HCEC 1CT (cell line): ENCODE measurements around the gene DPYSL4.
A peak's percentile ranks its signal among the peaks of the same experiment; 100 is the strongest.
"Not testable (repeated sequence)": the region's sequence is repeated elsewhere in the genome, so short reads cannot be mapped to it uniquely, and the experiment has no call there.

ENCODE experiments used
- DNase-seq: peaks from one replicate; pipeline ENCODE4 v3.0.0-alpha.2; 2017

The DPYSL4 gene

DNA sequence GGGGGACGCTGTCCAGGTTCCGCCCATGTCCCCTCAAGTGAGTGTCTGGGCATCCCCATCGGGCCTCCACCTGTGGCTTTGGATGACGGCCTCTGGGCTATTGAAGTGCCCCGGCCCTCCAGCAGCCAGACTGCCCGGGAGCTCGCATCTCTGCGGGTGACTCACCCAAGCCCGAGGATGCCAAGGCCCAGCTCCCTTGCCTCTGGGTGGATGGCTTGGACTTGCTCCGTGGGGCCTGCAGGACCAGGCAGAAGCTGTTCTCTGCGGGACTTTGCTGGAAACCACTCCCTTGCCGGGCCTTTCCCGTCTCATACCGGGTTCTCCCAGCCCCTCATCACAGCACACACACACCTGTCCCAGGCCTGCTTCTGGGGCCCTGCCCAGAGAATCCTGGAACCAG is 22.4 kb downstream of the DPYSL4 start:
- DNase-seq, result no peak

- DNase-seq, result no peak
These were observed 23.3 kb downstream of the DPYSL4 start for GRCh38 chr10:132209978-132210530.

GRCh38 chr10:132210766-132211165 is 24.0 kb downstream of the DPYSL4 start:
- DNase-seq, result no peak

- no peak for DNase-seq
These were observed 24.5 kb downstream of the DPYSL4 start for GRCh38 chr10:132211246-132211645.

GRCh38 chr10:132212816-132213215 is 26.1 kb downstream of the DPYSL4 start:
- no peak for DNase-seq

GRCh38 chr10:132213917-132214316 is 27.2 kb downstream of the DPYSL4 start:
- DNase-seq, result no peak

- DNase-seq, result not testable (repeated sequence)
These were observed 29.7 kb downstream of the DPYSL4 start for GRCh38 chr10:132216441-132216840.

DNA sequence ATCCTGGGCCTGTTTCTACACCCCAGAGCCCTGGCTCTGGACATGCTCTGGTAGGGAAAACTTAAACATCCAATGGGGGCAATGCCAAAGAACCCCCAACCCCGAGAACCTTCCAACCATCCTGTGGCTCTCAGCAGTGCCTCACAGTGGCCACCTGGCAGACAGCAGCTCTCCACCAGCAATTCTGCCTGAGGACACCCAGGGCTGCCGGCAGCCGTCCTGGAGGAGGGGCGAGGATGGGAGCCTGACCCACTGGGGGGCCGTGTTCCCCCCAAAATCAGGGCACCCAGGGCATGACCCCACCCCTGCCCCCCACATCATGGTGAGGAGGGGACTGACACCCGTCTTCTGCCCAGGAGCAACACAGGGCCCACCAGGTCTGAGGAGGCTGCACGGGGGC is 32.7 kb downstream of the DPYSL4 start:
- no peak for DNase-seq

- no peak for DNase-seq
These were observed 33.3 kb downstream of the DPYSL4 start for GRCh38 chr10:132220061-132220460.

GRCh38 chr10:132220996-132221395 is 34.2 kb downstream of the DPYSL4 start:
- not testable (repeated sequence) for DNase-seq

GRCh38 chr10:132222726-132223125 is 36.0 kb downstream of the DPYSL4 start:
- no peak for DNase-seq

DNA sequence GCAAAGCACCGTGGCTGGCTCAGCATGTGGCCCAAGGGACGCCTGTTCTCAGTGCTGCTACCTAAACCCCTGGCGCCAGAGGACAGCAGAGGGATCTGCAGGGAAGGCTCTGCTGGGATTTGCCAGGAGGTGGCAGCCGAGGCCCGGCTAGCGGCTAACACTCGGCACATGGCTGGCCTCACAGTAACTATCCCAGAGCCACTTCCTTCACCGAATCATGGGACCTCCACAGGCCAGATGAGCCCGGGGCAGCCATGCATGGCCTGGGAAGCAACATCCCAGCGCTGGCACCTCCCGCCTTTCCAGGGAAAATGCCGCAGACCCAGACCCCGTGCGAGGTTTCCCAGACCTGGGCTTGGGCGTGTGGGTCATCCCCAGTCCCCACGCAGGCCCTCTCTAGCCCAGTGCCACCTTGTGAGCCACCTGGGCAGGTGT is 36.4 kb downstream of the DPYSL4 start:
- DNase-seq, result peak; percentile 76

DNA sequence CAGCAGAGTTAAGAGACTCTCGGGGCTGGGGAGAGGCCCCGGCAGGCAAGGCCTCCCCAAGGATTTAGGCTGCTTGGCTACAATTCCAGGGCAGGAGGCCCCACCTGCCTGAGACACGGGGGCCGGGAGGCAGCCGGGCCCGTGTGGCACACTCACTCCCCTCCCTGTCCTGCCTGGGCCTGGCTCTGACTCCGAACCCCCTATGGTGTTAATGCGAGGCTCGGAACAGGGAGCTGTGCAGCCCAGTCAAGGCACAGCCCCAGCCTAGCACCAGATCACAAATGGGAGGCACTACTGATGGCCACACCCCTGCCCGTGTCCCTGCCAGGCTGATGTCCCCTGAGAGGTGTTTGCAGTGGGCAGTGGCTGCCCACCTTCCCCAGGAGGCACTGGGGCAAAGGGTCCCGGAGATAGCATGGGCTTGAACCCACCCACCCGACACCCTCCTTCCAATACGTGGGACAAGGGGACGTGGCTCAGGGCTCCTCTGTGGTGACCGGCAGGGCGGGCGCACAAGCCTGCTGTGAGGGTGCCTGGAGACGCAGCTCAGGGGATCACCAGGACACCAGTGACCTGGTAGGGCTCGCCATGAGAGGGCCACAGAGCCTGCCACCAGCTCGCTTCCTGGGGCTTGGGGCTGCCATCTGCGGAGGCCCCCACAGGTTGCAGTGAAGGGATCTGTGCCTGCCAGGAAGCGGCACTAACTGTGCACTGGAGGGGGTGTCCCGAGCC is 37.0 kb downstream of the DPYSL4 start:
- no peak for DNase-seq

- no peak for DNase-seq
These were observed 37.8 kb downstream of the DPYSL4 start for GRCh38 chr10:132224343-132225072.

DNA sequence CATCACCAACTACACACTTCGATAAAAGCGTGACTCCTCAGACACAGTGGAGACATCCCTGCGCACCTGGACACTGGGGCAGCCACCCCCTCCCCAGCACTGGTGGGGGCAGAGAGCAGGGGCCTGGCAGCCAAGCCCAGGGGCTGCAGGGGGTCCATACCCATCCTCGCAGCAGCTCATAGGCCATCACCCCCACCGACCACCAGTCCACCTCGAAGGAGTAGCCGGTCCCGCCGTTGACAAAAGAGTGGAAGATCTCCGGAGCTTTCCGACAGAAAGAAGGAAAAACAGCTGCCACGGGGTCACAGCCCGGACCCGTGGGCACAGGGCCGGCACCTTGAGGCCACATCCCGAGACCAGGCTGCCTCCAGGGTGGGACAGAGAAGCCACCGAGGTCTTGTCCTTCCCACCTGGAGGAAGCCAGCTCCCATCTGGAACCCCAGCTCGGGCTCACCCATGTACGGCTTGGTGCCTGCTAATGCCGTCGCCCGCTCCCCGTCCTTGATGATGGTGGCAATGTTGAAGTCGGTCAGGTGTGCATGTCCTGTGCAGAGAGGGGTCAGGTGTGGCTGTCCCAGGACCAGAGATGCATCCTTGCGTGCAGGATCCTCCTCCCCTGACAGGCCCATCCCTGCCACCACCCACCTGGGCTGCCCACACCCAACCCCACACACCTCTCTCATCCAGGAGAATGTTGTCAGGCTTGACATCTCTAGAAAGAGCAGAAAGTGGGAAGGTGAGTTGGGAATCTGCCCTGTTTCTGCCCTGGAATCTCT is 38.5 kb downstream of the DPYSL4 start:
- DNase-seq, result no peak

DNA sequence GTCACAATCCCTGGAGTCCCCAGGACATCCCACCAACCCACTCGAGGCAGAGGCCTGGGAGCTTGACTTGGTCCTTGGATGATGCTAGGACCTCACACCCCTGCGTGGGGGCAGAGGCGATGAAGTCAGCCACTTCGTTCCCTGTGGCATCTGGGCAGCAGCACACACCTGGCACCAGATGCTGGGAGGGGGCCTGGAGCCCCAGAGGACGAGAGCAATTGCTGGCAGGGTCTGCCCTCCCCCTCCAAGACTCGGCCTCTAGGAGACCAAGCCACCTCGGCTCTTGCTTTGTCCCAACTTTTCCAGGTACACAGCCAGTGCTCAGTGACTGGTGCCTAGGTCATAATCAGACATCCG is 39.1 kb downstream of the DPYSL4 start:
- no peak for DNase-seq

DNA sequence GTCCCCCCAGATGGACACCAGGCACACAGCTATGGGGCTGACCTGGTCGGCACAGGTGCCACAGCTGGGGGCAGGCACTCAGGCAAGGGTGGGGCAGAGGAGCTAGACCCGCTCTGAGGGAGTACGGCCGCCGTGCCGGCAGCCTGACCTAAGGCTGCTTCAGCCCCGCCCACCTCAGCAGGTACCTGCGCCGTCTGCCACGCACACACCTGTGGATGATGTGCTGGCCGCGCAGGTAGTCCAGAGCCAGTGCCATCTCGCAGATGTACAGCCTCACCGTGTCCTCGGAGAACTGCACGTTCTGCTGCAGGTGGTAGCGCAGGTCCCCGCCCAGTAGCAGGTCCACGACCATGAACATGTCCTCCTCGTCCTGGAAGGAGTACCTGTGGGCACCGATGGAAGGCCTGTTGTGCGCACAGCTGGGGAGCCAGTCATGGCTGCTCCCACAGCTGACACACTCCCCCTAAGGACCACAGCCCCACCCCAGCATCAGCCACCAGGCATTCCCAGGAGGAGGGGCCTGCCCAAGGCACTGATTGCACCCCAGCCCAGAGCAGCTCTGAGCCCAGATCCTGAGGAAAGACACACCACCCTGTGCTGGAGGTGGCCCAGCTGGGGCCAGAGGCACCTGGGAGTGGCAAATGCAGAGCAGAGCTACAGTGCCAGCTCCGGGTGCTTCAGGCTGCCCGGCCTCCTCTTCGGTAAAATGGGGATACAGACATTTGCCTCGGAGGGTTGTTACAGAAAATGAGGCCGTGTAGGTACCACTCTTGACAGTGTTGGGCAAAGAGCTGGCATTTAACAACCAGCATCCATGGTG is 40.0 kb downstream of the DPYSL4 start:
- DNase-seq, result no peak

DNA sequence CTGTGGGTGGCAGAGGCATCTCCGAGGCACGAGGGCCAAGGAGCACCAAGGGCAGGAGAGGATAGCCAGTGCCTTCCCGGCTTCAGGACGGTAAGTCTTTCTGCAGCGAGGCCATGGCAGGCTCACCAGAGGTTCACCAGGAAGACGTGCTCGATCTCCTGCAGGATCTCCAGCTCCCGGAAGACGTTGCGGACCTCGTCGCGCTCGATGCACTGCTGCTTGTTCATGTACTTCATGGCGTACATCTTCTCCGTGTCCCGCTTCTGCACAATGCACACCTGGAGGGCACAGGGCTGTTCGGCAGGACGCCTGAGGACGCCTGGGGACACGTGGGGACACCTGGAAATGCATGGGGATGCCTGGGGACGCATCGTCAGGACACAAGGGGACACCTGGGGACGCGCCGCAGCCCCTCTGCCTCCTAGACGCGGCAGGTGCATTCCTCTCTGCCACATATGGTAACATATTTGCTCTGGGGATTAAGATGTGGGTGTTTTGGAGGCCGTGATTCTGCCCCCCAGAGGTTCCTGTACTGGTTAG is 41.2 kb downstream of the DPYSL4 start:
- no peak for DNase-seq

- DNase-seq, result no peak
These were observed 41.9 kb downstream of the DPYSL4 start for GRCh38 chr10:132228616-132229015.

GRCh38 chr10:132229096-132229495 is 42.3 kb downstream of the DPYSL4 start:
- no peak for DNase-seq

DNA sequence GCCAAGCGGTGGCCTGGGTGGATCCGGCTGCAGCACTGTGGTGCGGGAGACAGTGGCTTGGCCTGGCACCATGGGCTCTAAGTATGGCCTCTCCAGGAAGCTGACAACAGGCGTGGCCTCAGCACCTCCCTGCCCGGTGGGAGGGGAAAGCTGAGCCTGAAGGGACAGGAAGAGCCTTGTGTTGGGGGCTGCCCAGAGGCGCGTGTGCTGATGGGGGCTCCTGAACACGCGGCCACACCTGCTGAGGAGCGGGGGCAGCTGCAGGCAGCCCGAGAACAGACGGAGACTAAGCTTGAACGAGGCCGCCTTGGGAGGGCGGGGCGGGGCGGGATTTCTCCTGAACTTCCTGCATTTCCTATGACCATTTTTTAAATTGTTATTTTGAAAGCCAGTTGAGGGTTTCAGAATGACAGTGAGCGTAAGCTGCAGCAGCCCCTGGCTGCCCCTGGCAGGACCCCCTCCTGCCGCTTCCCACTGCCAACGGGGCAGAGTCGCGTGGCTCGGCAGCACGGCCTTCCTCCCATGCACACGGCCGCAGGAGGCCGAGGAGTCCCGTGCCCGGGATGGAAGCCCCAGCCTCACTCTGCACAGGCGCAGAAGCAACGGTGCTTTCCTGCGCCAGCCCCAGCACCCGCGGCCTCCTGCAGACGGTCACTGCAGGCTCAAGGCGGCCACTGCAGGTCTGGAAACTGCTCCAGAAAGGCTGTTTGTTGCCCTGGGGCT is 43.2 kb downstream of the DPYSL4 start:
- peak; percentile 11 for DNase-seq
